Brain microvascular endothelial cell (primary cell): ENCODE measurements around the gene SNRPD2.
A peak's percentile ranks its signal among the peaks of the same experiment; 100 is the strongest.

ENCODE experiments used
- DNase-seq: peaks from one replicate; pipeline ENCODE4 v3.0.0-alpha.2; 2020
- H3K27ac ChIP-seq: fragments of 250-450 bp; sonication (Bioruptor Pico); 2 replicates; pipeline ENCODE4 v1.5.1; 2020; ENCODE audit warnings: mild to moderate bottlenecking, moderate library complexity
- H3K27me3 ChIP-seq: fragments of 250-450 bp; sonication (Bioruptor Pico); replicated peaks from 2 replicates; pipeline ENCODE4 v1.5.1; 2020; ENCODE audit warnings: mild to moderate bottlenecking
- H3K36me3 ChIP-seq: fragments of 250-450 bp; sonication (Bioruptor Pico); replicated peaks from 2 replicates; pipeline ENCODE4 v1.5.1; 2020; ENCODE audit warnings: mild to moderate bottlenecking
- H3K4me3 ChIP-seq: 2 replicates; pipeline ENCODE4 v1.5.1; 2011; ENCODE audit warnings: low read depth, mild to moderate bottlenecking, control low read depth, low read length, moderate library complexity
- CTCF ChIP-seq: IDR thresholded peaks from 2 replicates; pipeline ENCODE4 v1.5.1; 2011; ENCODE audit warnings: low read depth, mild to moderate bottlenecking, moderate library complexity, low read length, control low read depth, inconsistent platforms; ENCODE audit errors: missing control alignments
- in situ Hi-C: cut with HindIII; loops from 2 replicates; pipeline ENCODE4 v1.10.0; 2017; ENCODE audit warnings: low sequenced_read_pairs, low pct_ligation_motif_present

The SNRPD2 gene

GRCh38 chr19:45670670-45671453 is 20.9 kb downstream of the SNRPD2 start:
- no peak for TF ChIP-seq CTCF
- no peak overlapping the region for H3K27ac ChIP-seq
- in situ Hi-C loops: no loop called here
- peak overlapping the region; percentile 17 for H3K4me3 ChIP-seq
- peak; percentile 68 for DNase-seq
- H3K27me3 ChIP-seq: no peaks in the 10 kb centered on the region
- H3K36me3 ChIP-seq: no peaks in the 10 kb centered on the region

DNA sequence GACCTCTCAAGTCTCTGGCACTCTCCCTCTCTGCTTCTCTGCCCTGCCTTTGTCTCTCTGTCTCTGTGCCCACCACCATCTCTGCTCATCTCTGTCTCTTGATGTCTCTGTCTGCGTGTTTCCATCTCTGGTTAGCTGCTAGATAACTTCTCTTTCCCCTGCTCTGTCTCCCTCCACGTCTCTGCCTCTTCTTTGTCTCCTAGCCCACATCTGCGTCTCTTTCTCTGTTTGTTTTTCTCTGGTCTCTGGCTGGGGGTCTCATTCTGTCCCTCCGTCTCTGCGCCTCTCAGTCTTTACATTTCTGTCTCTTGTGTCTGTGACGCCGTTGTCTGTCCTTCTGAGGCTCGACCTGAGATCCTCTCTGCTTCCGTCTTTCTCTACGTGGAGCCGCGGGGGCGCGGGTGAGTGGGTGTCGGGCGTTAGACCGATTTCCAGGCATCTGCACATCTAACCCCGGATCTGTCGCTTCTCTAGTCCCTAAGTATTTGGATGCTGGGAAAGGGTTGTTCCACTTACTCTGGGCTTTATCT is 23.3 kb downstream of the SNRPD2 start:
- no peak for DNase-seq
- Histone ChIP-seq H3K27ac (no peak overlapping the region), H3K36me3 (no peaks in the 10 kb centered on the region), H3K4me3 (peak overlapping the region; percentile 37), H3K27me3 (no peaks in the 10 kb centered on the region)
- in situ Hi-C loops: no loop called here
- TF ChIP-seq CTCF: no peak

- DNase-seq: peak; percentile 25
- Histone ChIP-seq H3K36me3 (no peaks in the 10 kb centered on the region), H3K4me3 (peak within 1 kb of the TSS; percentile 37), H3K27ac (no peak within 1 kb of the TSS), H3K27me3 (no peaks in the 10 kb centered on the region)
- no peak for TF ChIP-seq CTCF
- in situ Hi-C loops: no loop called here
Observed at GRCh38 chr19:45667620-45668341, 24.0 kb downstream of the SNRPD2 start, which contains the start of gene GIPR. GIPR (plus strand) TSS chr19:45668221; CDS start chr19:45669521, 1,300 bp downstream.

DNA sequence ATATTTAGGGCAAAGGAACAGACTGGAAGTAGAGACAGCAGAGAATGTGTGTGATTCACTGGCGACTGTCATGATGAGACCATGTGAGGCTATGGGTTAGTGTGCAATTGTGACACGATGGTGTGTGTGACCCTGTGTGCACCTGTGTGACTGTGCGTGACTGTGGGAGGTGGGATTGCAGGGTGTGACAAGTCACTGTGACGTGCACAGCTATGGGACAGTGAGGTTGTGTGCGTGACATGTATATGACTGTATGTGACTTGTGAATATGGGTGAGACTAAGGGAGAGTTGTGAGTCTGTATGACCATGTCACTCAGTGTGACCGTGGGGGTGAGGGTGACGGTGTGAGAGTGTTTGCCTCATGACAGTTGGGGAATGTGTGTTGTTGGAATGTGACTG is 27.2 kb downstream of the SNRPD2 start:
- DNase-seq: no peak
- H3K4me3 ChIP-seq: no peak overlapping the region
- TF ChIP-seq CTCF: no peak
- no peaks in the 10 kb centered on the region for H3K36me3 ChIP-seq
- no peak overlapping the region for H3K27ac ChIP-seq
- in situ Hi-C loops: no loop called here
- peaks cover 2% of the 10 kb centered on the region for H3K27me3 ChIP-seq

DNA sequence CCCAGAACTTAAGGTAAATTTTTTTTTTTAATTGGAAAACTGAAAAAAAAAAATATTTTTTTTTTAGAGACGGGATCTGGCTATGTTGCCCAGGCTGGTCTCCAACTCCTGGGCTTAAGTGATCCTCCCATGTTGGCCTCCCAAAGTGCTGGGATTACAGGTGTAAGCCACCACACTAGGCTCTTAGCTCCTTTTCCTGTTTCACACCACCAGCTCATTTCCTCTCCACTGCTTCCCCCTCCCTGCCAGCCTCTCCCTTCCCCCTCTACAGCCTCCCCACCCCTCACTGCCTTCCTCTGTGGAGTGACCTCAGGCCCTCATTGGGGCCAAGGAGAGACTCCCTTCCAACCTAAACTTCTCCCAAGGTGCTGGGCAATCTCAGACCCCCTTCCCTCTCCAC is 28.0 kb downstream of the SNRPD2 start:
- H3K4me3 ChIP-seq: no peak overlapping the region
- no peak overlapping the region for H3K27ac ChIP-seq

More for the DNA sequence above, 28.0 kb downstream of the SNRPD2 start:
- H3K27me3 ChIP-seq: peaks cover 2% of the 10 kb centered on the region
- in situ Hi-C loops: no loop called here
- no peak for TF ChIP-seq CTCF
- no peaks in the 10 kb centered on the region for H3K36me3 ChIP-seq
- no peak for DNase-seq
